GM12864 (cell line): ENCODE measurements around the gene HS2ST1.

Experiments used
- DNase-seq: peaks from one replicate; pipeline ENCODE4 v3.0.0-alpha.2; 2011; ENCODE audit warnings: low read depth
- H3K4me3 ChIP-seq: 2 replicates; pipeline ENCODE4 v1.5.1; 2011; ENCODE audit warnings: mild to moderate bottlenecking, low read depth, low read length, control low read depth
- TF ChIP-seq, protein P1 (sequence below): IDR thresholded peaks from 2 replicates; pipeline ENCODE4 v1.5.1; 2011; ENCODE audit warnings: low read depth, mild to moderate bottlenecking, moderate library complexity, low read length, control low read depth, inconsistent platforms; ENCODE audit errors: missing control alignments

The HS2ST1 gene

DNA sequence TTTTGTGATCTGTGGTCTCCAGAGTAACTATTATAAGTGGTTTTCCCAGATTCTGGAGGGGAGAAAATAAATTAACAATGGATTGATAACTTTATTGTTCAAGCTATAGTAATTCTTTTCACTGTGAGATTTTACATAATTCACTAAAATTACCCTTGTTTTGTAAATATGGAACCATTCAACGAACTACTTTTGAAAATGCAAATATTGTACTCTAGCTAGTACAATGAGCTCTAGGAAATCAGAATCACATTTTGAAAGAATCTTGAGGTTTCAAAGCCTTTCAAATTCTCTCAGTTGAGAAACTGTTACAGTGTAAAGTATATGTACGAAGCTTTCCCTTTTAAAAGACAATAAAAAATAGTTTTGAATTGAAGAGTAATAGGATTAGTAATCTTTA lies 119.9 kb downstream of the HS2ST1 start:
- DNase-seq = no peak

DNA sequence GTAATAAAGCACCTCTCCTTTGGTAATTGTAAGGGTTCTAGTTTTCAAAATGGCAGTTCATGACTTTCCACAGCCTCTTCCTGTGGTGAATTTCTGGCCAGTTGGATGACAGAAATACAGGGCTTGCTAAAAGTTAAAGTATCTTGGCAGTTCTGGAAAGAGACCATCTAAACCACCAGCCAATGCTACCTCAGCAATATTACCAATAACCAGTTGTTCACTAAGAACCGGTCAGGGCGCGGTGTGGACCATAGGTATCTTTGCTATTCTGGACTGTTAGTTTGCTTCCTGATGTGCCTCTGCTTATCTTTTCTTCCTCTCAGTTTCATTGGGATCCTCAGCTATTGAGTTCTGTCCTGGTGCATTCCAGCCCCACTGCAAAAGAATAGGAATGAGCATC lies 124.7 kb downstream of the HS2ST1 start:
- TF ChIP-seq, protein P1, sequence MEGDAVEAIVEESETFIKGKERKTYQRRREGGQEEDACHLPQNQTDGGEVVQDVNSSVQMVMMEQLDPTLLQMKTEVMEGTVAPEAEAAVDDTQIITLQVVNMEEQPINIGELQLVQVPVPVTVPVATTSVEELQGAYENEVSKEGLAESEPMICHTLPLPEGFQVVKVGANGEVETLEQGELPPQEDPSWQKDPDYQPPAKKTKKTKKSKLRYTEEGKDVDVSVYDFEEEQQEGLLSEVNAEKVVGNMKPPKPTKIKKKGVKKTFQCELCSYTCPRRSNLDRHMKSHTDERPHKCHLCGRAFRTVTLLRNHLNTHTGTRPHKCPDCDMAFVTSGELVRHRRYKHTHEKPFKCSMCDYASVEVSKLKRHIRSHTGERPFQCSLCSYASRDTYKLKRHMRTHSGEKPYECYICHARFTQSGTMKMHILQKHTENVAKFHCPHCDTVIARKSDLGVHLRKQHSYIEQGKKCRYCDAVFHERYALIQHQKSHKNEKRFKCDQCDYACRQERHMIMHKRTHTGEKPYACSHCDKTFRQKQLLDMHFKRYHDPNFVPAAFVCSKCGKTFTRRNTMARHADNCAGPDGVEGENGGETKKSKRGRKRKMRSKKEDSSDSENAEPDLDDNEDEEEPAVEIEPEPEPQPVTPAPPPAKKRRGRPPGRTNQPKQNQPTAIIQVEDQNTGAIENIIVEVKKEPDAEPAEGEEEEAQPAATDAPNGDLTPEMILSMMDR = no peak
- no peak for DNase-seq
- H3K4me3 ChIP-seq = no peak overlapping the region

More for the DNA sequence above, 119.9 kb downstream of the HS2ST1 start:
- TF ChIP-seq, protein P1 = no peak
- no peak overlapping the region for H3K4me3 ChIP-seq

DNA sequence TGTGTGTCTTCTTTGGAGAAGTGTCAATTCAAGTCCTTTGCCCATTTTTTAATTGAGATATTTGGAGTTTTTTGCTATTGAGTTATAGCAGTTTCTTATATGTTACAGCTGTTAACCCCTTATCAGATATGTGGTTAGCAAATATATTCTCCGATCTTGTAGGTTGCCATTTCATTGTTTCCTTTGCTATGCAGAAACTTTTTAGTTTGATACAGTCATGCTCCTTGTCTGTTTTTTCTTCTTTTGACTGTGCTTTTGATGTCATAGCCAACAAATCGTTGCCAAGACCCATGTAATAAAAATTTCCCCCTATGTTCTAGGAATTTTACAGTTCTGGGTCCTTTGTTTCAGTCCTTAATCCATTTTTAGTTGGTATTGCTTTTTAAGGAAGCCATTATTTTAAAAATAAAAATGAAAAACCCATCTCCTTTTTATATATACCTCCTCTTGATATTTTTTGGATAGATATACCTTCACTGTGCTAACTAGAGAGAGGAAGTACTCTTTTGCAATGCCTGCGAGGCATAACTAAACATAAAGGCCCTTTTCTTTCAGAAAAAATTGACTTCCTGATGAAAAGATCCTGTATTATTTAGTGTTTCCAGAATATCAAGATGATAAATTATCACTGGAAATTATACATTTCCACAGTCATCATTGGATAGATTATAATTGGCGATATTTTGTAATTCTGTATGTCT lies 127.8 kb downstream of the HS2ST1 start:
- no peak for DNase-seq
- H3K4me3 ChIP-seq = no peak overlapping the region

DNA sequence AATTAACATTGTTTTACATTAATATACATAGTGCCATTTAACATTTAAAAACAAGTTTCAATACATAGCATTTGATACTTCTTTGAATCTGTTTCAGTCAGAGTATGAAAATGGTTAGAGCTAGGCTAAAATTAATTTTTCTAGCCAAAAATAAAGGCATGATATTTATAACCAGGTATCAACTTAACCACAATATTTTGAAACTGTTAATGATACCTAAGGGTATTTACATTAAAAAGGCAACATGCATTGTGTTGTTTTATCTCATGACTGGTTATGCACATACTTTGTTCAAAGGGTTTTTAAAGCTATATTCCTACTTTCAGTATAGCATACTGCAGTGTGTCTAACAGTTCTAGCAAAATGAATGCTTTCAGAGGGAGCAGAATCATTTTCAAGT lies 130.0 kb downstream of the HS2ST1 start:
- no peak overlapping the region; the same call in 1 of the 2 replicates for H3K4me3 ChIP-seq
- TF ChIP-seq, protein P1 = no peak
- no peak for DNase-seq

More for the DNA sequence above, 127.8 kb downstream of the HS2ST1 start:
- TF ChIP-seq, protein P1 = no peak

DNA sequence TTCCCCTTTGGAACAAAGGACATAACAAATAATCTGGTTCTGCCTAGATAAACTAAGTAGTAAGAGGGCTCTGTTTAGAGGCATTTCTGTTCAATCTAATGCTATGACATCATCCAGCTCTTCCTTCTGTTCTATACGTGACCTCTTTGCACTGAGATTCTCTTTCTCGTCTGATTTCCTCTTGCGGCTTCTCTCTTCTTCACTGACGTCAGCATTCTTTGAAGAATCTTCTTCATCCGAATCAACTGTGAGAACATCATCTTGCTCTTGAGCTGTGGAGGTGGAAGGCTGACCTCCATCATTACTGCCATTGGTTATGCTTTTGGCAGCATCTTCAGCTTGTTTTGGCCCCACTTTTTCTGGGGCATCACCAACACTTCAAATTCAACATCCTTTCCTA lies 130.4 kb downstream of the HS2ST1 start:
- peak overlapping the region; percentile 6; the same call in 1 of the 2 replicates for H3K4me3 ChIP-seq
- TF ChIP-seq, protein P1 = no peak
- no peak for DNase-seq

DNA sequence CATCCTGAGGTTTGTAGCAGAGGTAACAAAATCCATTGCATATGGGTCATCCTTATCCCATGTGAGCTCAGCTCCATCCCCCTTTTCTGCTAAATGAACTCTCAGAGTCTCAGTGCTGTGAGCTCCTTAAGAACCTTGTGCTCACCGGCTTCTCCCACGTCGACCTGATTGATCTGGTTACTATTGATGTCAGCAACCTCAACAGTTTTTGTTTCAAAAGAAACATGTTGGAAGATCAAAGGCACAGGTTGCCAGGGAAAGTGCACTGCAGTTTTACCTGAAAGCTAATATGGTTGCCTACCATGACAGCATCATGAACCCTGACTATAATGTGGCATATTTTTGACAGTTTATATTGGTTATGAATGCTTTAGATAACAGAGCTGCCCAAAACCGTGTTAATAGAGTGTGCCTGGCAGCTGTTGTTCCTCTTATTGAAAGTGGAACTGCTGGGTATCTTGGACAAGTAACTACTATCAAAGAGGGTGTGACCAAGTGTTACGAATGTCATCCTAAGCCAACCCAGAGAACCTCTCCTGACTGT lies 131.4 kb downstream of the HS2ST1 start:
- TF ChIP-seq, protein P1 = no peak
- H3K4me3 ChIP-seq = no peak overlapping the region
- no peak for DNase-seq

DNA sequence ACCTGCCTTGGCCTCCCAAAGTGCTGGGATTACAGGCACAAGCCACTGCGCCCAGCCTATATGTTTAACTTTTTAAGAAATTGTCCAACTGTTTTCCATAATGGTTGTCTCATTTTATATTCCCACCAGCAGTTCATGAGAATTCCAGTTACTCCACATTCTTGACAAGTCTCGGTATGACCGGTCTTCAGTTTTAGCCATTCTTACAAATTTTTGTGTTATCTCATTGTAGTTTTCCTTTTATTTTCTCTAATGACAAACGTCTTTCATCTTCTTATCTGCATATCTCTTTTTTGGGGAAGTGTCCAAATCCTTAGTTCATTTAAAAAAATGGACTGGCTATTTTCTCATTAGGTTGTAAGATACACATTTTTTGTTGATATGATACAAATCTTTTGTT lies 132.5 kb downstream of the HS2ST1 start:
- no peak overlapping the region for H3K4me3 ChIP-seq
- TF ChIP-seq, protein P1 = no peak
- no peak for DNase-seq
